ENCODE data around the gene GABARAP. TPM values are rescaled to one million over a fixed set of nuclear protein-coding genes. Genes with fewer than 3 reads are reported as not detected.

The GABARAP gene
- total and polyA plus RNA-seq, 2 experiments from 2014 or later: 517 to 772 TPM

DNA sequence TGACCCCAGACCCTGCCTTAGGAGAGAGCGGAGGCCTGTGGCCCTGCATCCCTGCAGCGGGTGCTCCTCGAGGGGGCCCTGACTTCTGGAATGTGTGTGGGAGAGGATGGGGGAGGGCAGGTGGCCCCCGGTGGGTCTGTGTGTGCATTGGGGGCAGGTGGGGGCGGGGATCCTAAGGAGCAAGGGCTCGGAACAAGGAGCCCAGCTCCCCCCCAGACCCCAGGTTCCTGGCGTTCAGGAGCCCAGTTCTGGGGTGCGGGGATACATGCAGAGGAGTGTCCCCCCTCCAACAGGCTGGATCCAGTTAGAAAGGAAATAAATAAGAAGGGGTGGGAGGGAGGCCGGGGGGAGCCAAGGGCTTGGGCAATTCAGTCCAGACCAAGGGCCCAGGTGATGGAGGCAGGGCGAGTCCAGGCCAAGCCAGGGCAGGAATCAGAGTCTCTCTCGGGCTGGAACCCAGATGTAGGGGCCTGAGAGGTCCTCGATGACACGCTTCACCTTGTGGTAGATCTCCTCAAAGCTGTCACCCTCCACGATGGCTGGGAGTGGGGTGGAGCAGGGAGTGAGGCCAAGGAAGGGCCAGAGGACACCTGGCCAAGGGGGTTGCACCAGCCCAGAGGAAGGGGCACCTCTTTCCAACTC lies 51.9 kb downstream of the GABARAP start:
- Histone ChIP-seq H3K27me3 (no peaks in the 10 kb centered on the region), H3K27ac (no peak overlapping the region), H3K9me3 (ENCODE audit: low read depth) (no peaks in the 10 kb centered on the region), H3K4me1 (ENCODE audit: low read depth) (peaks cover 5% of the 10 kb centered on the region), H3K36me3 (peaks cover 9% of the 10 kb centered on the region), H3K4me3 (no peak overlapping the region)
- DNase-seq (ENCODE audit: low read depth in 1 of 2, low spot score in 1 of 2): no peak
- TF ChIP-seq, protein P1, sequence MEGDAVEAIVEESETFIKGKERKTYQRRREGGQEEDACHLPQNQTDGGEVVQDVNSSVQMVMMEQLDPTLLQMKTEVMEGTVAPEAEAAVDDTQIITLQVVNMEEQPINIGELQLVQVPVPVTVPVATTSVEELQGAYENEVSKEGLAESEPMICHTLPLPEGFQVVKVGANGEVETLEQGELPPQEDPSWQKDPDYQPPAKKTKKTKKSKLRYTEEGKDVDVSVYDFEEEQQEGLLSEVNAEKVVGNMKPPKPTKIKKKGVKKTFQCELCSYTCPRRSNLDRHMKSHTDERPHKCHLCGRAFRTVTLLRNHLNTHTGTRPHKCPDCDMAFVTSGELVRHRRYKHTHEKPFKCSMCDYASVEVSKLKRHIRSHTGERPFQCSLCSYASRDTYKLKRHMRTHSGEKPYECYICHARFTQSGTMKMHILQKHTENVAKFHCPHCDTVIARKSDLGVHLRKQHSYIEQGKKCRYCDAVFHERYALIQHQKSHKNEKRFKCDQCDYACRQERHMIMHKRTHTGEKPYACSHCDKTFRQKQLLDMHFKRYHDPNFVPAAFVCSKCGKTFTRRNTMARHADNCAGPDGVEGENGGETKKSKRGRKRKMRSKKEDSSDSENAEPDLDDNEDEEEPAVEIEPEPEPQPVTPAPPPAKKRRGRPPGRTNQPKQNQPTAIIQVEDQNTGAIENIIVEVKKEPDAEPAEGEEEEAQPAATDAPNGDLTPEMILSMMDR (IDR thresholded peaks at IDR 0.05; ENCODE audit: low read depth, low read length): no peak

Other genes starting within 250 kb of the GABARAP start
Only the 30 nearest of the 36 such genes appear.
- 3.7 and 4.0 TPM in 2 replicates for gene SLC16A13, start 206.4 kb downstream of the GABARAP start, total RNA-seq
- 5.8 and 7.2 TPM in 2 replicates for gene SLC16A13, start 206.4 kb downstream of the GABARAP start, polyA plus RNA-seq
- 0.39 and 1.1 TPM in 2 replicates for gene SLC16A11, start 198.4 kb downstream of the GABARAP start, total RNA-seq
- gene SLC16A11, start 198.4 kb downstream of the GABARAP start, polyA plus RNA-seq: 3.8 and 6.4 TPM in 2 replicates
- gene CLEC10A, start 162.2 kb downstream of the GABARAP start, total RNA-seq: not detected in 2 replicates
- not detected in 2 replicates for gene CLEC10A, start 162.2 kb downstream of the GABARAP start, polyA plus RNA-seq
- not detected in 2 replicates for gene ASGR2, start 127.6 kb downstream of the GABARAP start, total RNA-seq
- 0.10 TPM in 1 of 2 replicates, not detected in the other for gene ASGR2, start 127.6 kb downstream of the GABARAP start, polyA plus RNA-seq
- 19.8 and 20.2 TPM in 2 replicates for gene ASGR1, start 63.1 kb downstream of the GABARAP start, total RNA-seq
- gene ASGR1, start 63.1 kb downstream of the GABARAP start, polyA plus RNA-seq: 19.2 and 21.7 TPM in 2 replicates
- gene DLG4, start 22.6 kb downstream of the GABARAP start, total RNA-seq: 32.9 and 40.6 TPM in 2 replicates
- 6.8 and 7.4 TPM in 2 replicates for gene DLG4, start 22.6 kb downstream of the GABARAP start, polyA plus RNA-seq
- gene ACADVL, start 22.5 kb downstream of the GABARAP start, total RNA-seq: 291 and 364 TPM in 2 replicates
- 573 and 681 TPM in 2 replicates for gene ACADVL, start 22.5 kb downstream of the GABARAP start, polyA plus RNA-seq
- 87.4 and 121 TPM in 2 replicates for gene DVL2, start 7.9 kb downstream of the GABARAP start, total RNA-seq
- 79.2 and 80.3 TPM in 2 replicates for gene DVL2, start 7.9 kb downstream of the GABARAP start, polyA plus RNA-seq
- gene PHF23, start 3.0 kb downstream of the GABARAP start, total RNA-seq: 53.5 and 57.7 TPM in 2 replicates
- gene PHF23, start 3.0 kb downstream of the GABARAP start, polyA plus RNA-seq: 53.9 and 65.0 TPM in 2 replicates
- gene CTDNEP1, start 9.3 kb upstream of the GABARAP start, total RNA-seq: 76.0 and 78.3 TPM in 2 replicates
- gene CTDNEP1, start 9.3 kb upstream of the GABARAP start, polyA plus RNA-seq: 92.5 and 98.6 TPM in 2 replicates
- gene ELP5, start 9.8 kb upstream of the GABARAP start, total RNA-seq: 54.5 and 68.8 TPM in 2 replicates
- 62.3 and 82.9 TPM in 2 replicates for gene ELP5, start 9.8 kb upstream of the GABARAP start, polyA plus RNA-seq
- 0.32 and 0.51 TPM in 2 replicates for gene CLDN7, start 20.0 kb upstream of the GABARAP start, total RNA-seq
- 0.83 and 0.99 TPM in 2 replicates for gene CLDN7, start 20.0 kb upstream of the GABARAP start, polyA plus RNA-seq
- 36.3 and 42.6 TPM in 2 replicates for gene SLC2A4, start 39.3 kb upstream of the GABARAP start, total RNA-seq
- gene SLC2A4, start 39.3 kb upstream of the GABARAP start, polyA plus RNA-seq: 23.4 and 32.7 TPM in 2 replicates
- gene YBX2, start 52.2 kb upstream of the GABARAP start, total RNA-seq: 27.8 and 56.2 TPM in 2 replicates
- gene YBX2, start 52.2 kb upstream of the GABARAP start, polyA plus RNA-seq: 20.9 and 32.7 TPM in 2 replicates
- 319 and 545 TPM in 2 replicates for gene EIF5A, start 65.2 kb upstream of the GABARAP start, total RNA-seq
- 719 and 988 TPM in 2 replicates for gene EIF5A, start 65.2 kb upstream of the GABARAP start, polyA plus RNA-seq
- gene GPS2, start 72.9 kb upstream of the GABARAP start, total RNA-seq: 59.9 and 76.2 TPM in 2 replicates
- 68.7 and 97.4 TPM in 2 replicates for gene GPS2, start 72.9 kb upstream of the GABARAP start, polyA plus RNA-seq
- gene NEURL4, start 86.9 kb upstream of the GABARAP start, total RNA-seq: 25.3 and 32.4 TPM in 2 replicates
- 12.2 and 15.5 TPM in 2 replicates for gene NEURL4, start 86.9 kb upstream of the GABARAP start, polyA plus RNA-seq
- 1.4 and 6.9 TPM in 2 replicates for gene ACAP1, start 94.1 kb upstream of the GABARAP start, total RNA-seq
- gene ACAP1, start 94.1 kb upstream of the GABARAP start, polyA plus RNA-seq: 25.9 and 32.1 TPM in 2 replicates
- 15.9 and 18.4 TPM in 2 replicates for gene KCTD11, start 109.7 kb upstream of the GABARAP start, total RNA-seq
- 10.7 and 14.0 TPM in 2 replicates for gene KCTD11, start 109.7 kb upstream of the GABARAP start, polyA plus RNA-seq
- gene TMEM95, start 112.7 kb upstream of the GABARAP start, total RNA-seq: not detected in 2 replicates
- gene TMEM95, start 112.7 kb upstream of the GABARAP start, polyA plus RNA-seq: not detected in 2 replicates
- gene TNK1, start 138.6 kb upstream of the GABARAP start, total RNA-seq: 1.3 and 2.6 TPM in 2 replicates
- 2.9 and 4.3 TPM in 2 replicates for gene TNK1, start 138.6 kb upstream of the GABARAP start, polyA plus RNA-seq
- gene PLSCR3, start 152.1 kb upstream of the GABARAP start, total RNA-seq: 25.9 and 33.4 TPM in 2 replicates
- 39.1 and 40.3 TPM in 2 replicates for gene PLSCR3, start 152.1 kb upstream of the GABARAP start, polyA plus RNA-seq
- gene TMEM256, start 161.6 kb upstream of the GABARAP start, total RNA-seq: 85.4 and 122 TPM in 2 replicates
- 117 and 193 TPM in 2 replicates for gene TMEM256, start 161.6 kb upstream of the GABARAP start, polyA plus RNA-seq
- gene NLGN2, start 165.4 kb upstream of the GABARAP start, total RNA-seq: 14.8 and 26.3 TPM in 2 replicates
- 5.2 and 8.4 TPM in 2 replicates for gene NLGN2, start 165.4 kb upstream of the GABARAP start, polyA plus RNA-seq
- not detected in 2 replicates for gene SPEM1, start 177.9 kb upstream of the GABARAP start, total RNA-seq
- not detected in 2 replicates for gene SPEM1, start 177.9 kb upstream of the GABARAP start, polyA plus RNA-seq
- not detected in 2 replicates for gene SPEM2, start 183.2 kb upstream of the GABARAP start, total RNA-seq
- not detected in 2 replicates for gene SPEM2, start 183.2 kb upstream of the GABARAP start, polyA plus RNA-seq
- gene SPEM3, start 186.4 kb upstream of the GABARAP start, total RNA-seq: not detected in 2 replicates
- not detected in 2 replicates for gene SPEM3, start 186.4 kb upstream of the GABARAP start, polyA plus RNA-seq
- gene TMEM102, start 193.0 kb upstream of the GABARAP start, total RNA-seq: 10.7 and 12.1 TPM in 2 replicates
- 7.9 and 10.9 TPM in 2 replicates for gene TMEM102, start 193.0 kb upstream of the GABARAP start, polyA plus RNA-seq
- 51.9 and 56.8 TPM in 2 replicates for gene FGF11, start 197.1 kb upstream of the GABARAP start, total RNA-seq
- gene FGF11, start 197.1 kb upstream of the GABARAP start, polyA plus RNA-seq: 50.4 and 63.6 TPM in 2 replicates
- 8.5 and 14.0 TPM in 2 replicates for gene CHRNB1, start 202.6 kb upstream of the GABARAP start, total RNA-seq
- gene CHRNB1, start 202.6 kb upstream of the GABARAP start, polyA plus RNA-seq: 28.6 and 34.5 TPM in 2 replicates